ENCODE data around the gene FUBP1. TPM values are rescaled to one million over a fixed set of nuclear protein-coding genes. Genes with fewer than 3 reads are reported as not detected.
A peak's percentile ranks its signal among the peaks of the same experiment; 100 is the strongest.
"Not testable (repeated sequence)": the region's sequence is repeated elsewhere in the genome, so short reads cannot be mapped to it uniquely, and the experiment has no call there.

Gene FUBP1
- total and polyA plus RNA-seq, 2 of the 13 experiments (the other 11 are each of a cell fraction or from before 2014, with no cell fraction given), result 98.1 to 166 TPM

DNA sequence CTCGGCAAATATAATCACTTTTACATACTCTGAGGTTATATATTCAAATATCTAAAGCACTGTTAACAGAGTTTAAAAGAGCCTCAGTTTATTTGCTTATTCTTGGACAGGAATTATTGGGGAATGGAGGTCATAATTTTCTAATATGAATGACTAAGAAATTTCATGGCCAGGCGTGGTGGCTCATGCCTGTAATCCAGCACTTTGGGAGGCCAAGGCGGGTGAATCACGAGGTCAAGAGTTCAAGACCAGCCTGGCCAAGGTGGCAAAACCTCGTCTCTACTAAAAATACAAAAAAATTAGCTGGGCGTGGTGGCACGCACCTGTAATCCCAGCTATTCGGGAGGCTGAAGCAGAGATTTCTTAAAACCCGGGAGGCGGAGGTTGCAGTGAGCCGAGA, 21.7 kb upstream of the FUBP1 start:
- in situ Hi-C loops (cut with HindIII; ENCODE audit: extremely low pct_ligation_motif_present, low pct_unique_long_range_greater_than_20kb); H3K36me3 ChIP-seq (replicated peaks in 1 of 2; ENCODE audit: control insufficient read depth in 1 of 2, insufficient read depth in 2 of 2, low read length in 2 of 2); H3K9ac ChIP-seq (ENCODE audit: insufficient read depth, low read depth, low read length); H3K9me3 ChIP-seq (ENCODE audit: low read length); BruUV-seq (replicated peaks); H3K27ac ChIP-seq (ENCODE audit: extremely low read length, insufficient read depth, low read length); H3K27me3 ChIP-seq (ENCODE audit: control insufficient read depth in 1 of 2, insufficient read depth in 2 of 2, low read length in 2 of 2); ATAC-seq; H2AFZ ChIP-seq (ENCODE audit: low read length); H3K4me2 ChIP-seq (ENCODE audit: low read depth, low read length); DNase-seq (ENCODE audit: low spot score); CTCF ChIA-PET (ENCODE audit: low intra/inter-chr PET ratio, low total read pairs); H4K20me1 ChIP-seq (ENCODE audit: insufficient read depth, low read length); intact Hi-C loops (cut with micrococcal nuclease; ENCODE audit: unreplicated experiment); H3K4me3 ChIP-seq (replicated peaks in 1 of 3; ENCODE audit: insufficient read depth in 1 of 3, low read depth in 2 of 3, low read length in 3 of 3); FAIRE-seq: not testable (repeated sequence)
- peaks cover 13% of the 10 kb centered on the region for H3K79me2 ChIP-seq (ENCODE audit: insufficient read depth, low read length)
- 91% methylated on average over 11 of the region's 11 CpGs for WGBS (ENCODE audit: low lambda C conversion rate)
- H3K4me1 ChIP-seq (ENCODE audit: insufficient read depth, low read length), result peaks cover 55% of the 10 kb centered on the region
- POLR2A ChIA-PET, result interaction anchor here (9.1 kb wide), 1 partner anchor 20 kb away, joined by 161 read pairs; the partner anchor contains the start of gene FUBP1

DNA sequence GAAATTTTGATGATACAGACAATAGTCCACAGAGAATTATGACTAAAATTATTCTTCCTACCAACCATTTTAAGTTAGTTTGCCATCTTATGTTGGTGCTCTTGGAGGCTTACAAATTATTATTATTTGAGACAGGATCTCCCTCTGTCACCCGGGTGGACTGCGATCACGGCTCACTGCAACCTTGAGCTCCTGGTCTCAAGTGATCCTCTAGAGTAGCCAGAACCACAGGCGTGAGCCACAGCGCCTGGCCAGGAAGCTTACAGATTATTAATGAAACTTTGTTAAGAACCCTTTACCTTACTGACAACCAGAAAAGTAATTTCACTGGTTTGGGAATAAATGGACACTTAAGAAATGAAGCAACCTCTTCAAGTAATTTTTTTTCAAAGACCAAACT, 17.9 kb upstream of the FUBP1 start:
- 73% methylated on average over 5 of the region's 5 CpGs for WGBS (ENCODE audit: low lambda C conversion rate)
- FAIRE-seq, result no peak
- CTCF ChIA-PET (ENCODE audit: low intra/inter-chr PET ratio, low total read pairs), result no interaction called here

More for the DNA sequence above, 17.9 kb upstream of the FUBP1 start:
- Histone ChIP-seq H2AFZ (ENCODE audit: low read length) (no peak overlapping the region), H3K79me2 (ENCODE audit: insufficient read depth, low read length) (peaks cover 3% of the 10 kb centered on the region), H3K4me2 (ENCODE audit: low read depth, low read length) (no peak overlapping the region), H3K4me3 (replicated peaks in 1 of 3; ENCODE audit: insufficient read depth in 1 of 3, low read depth in 2 of 3, low read length in 3 of 3) (no peak overlapping the region), H3K4me1 (ENCODE audit: insufficient read depth, low read length) (peaks cover 46% of the 10 kb centered on the region), H3K27ac (ENCODE audit: extremely low read length, insufficient read depth, low read length) (peak overlapping the region; percentile 48), H3K36me3 (replicated peaks in 1 of 2; ENCODE audit: control insufficient read depth in 1 of 2, insufficient read depth in 2 of 2, low read length in 2 of 2) (no peaks in the 10 kb centered on the region), H3K27me3 (ENCODE audit: control insufficient read depth in 1 of 2, insufficient read depth in 2 of 2, low read length in 2 of 2) (no peaks in the 10 kb centered on the region), H3K9ac (ENCODE audit: insufficient read depth, low read depth, low read length) (no peak overlapping the region), H3K9me3 (ENCODE audit: low read length) (no peaks in the 10 kb centered on the region), H4K20me1 (ENCODE audit: insufficient read depth, low read length) (no peaks in the 10 kb centered on the region)
- POLR2A ChIA-PET, result interaction anchor here (2.7 to 3.5 kb wide), 2 partner anchors 8 to 18 kb away, joined by 17 to 46 read pairs; partner anchors contain the start of genes DNAJB4 and FUBP1
- in situ Hi-C loops (cut with HindIII; ENCODE audit: extremely low pct_ligation_motif_present, low pct_unique_long_range_greater_than_20kb), result no loop called here
- ATAC-seq, result peak; percentile 51; the same call in 1 of the 3 replicates
- BruUV-seq (replicated peaks), result no TSS peak
- no peak for TF ChIP-seq MYC (CRISPR knock-in tag; IDR thresholded peaks at IDR 0.05; ENCODE audit: borderline replicate concordance)
- TF ChIP-seq ZBTB33 (CRISPR knock-in tag; IDR thresholded peaks at IDR 0.05), result 0 out of 2 replicates have a peak, but pooled peaks have one; percentile 28
- peak; percentile 26; the same call in 1 of the 2 replicates for TF ChIP-seq ZBTB38 (CRISPR knock-in tag; IDR thresholded peaks at IDR 0.05)
- TF ChIP-seq TCF7 (IDR thresholded peaks at IDR 0.05; ENCODE audit: low read depth), result no peak
- DNase-seq (ENCODE audit: low spot score), result no peak
- intact Hi-C loops (cut with micrococcal nuclease; ENCODE audit: unreplicated experiment), result no loop called here
